PC-3 (cell line): ENCODE results near the gene TMEM187. TPM values are rescaled to one million over a fixed set of nuclear protein-coding genes. Genes with fewer than 3 reads are reported as not detected.

Experiments used
- ATAC-seq: fragments of 200-7000 bp; cut with Tn5 transposase; 2 replicates; pipeline ENCODE4 v1.9.1; 2020; ENCODE audit warnings: mild to moderate bottlenecking, moderate library complexity
- BruUV-seq: library from RNA; stranded (reverse); fragments of 400-500 nt; replicated peaks from 2 replicates; lab custom pipeline; 2021; lab: Mats Ljungman, UMichigan
- CTCF ChIA-PET: fragments of 300-600 bp; sonication (Branson Sonifier 250); formaldehyde crosslinking; loops from one replicate; lab custom pipeline; 2022; ENCODE audit warnings: antibody characterized with exemption; lab: Charles Lee
- POLR2A ChIA-PET: fragments of 300-600 bp; sonication (Branson Sonifier 250); formaldehyde crosslinking; loops from one replicate; lab custom pipeline; 2022; ENCODE audit warnings: antibody characterized with exemption; ENCODE audit not compliant: unreplicated experiment; lab: Charles Lee
- DNase-seq: peaks from one replicate; pipeline ENCODE4 v3.0.0-alpha.2; 2015
- H2AFZ ChIP-seq: fragments of 300-600 bp; sonication (generic); 2 replicates; pipeline ENCODE4 v1.6.0; 2016; ENCODE audit warnings: antibody characterized with exemption, low read length
- H3F3A ChIP-seq: fragments of 300-600 bp; sonication (generic); one replicate; pipeline ENCODE4 v1.6.0; 2017; ENCODE audit warnings: antibody characterized with exemption, low read length, control low read depth, mild to moderate bottlenecking; ENCODE audit not compliant: unreplicated experiment
- H3K27ac ChIP-seq: fragments of 300-600 bp; sonication (generic); 2 replicates; pipeline ENCODE4 v1.5.1; 2016; ENCODE audit warnings: mild to moderate bottlenecking, low read length
- H3K27me3 ChIP-seq: fragments of 300-600 bp; sonication (generic); 2 replicates; pipeline ENCODE4 v1.6.1; 2016; ENCODE audit warnings: low read length, mixed read lengths
- H3K36me3 ChIP-seq: fragments of 300-600 bp; sonication (generic); 2 replicates; pipeline ENCODE4 v1.6.1; 2016; ENCODE audit warnings: low read depth, mixed run types, low read length, mixed read lengths
- H3K4me1 ChIP-seq: fragments of 300-600 bp; sonication (generic); 2 replicates; pipeline ENCODE4 v1.5.1; 2016; ENCODE audit warnings: low read length; ENCODE audit not compliant: insufficient read depth
- H3K4me2 ChIP-seq: fragments of 300-600 bp; sonication (generic); 2 replicates; pipeline ENCODE4 v1.6.0; 2016; ENCODE audit warnings: low read length
- H3K4me3 ChIP-seq: fragments of 300-600 bp; sonication (generic); 2 replicates; pipeline ENCODE4 v1.5.1; 2016; ENCODE audit warnings: mild to moderate bottlenecking, low read length, mixed read lengths
- H3K79me2 ChIP-seq: fragments of 300-600 bp; sonication (generic); 2 replicates; pipeline ENCODE4 v1.6.1; 2017; ENCODE audit warnings: low read length, mixed read lengths
- H3K9ac ChIP-seq: fragments of 300-600 bp; sonication (generic); 2 replicates; pipeline ENCODE4 v1.6.0; 2016; ENCODE audit warnings: mild to moderate bottlenecking, low read length
- H3K9me2 ChIP-seq: fragments of 300-600 bp; sonication (generic); replicated peaks from 2 replicates; pipeline ENCODE4 v1.6.1; 2016; ENCODE audit warnings: mixed run types, low read length, mixed read lengths
- H3K9me3 ChIP-seq: fragments of 300-600 bp; sonication (generic); 2 replicates; pipeline ENCODE4 v1.6.1; 2016; ENCODE audit warnings: low read length, mixed read lengths
- H4K20me1 ChIP-seq: fragments of 300-600 bp; sonication (generic); 2 replicates; pipeline ENCODE4 v1.6.1; 2016; ENCODE audit warnings: low read length, mixed read lengths
- CTCF ChIP-seq: fragments of 300-600 bp; sonication (generic); conservative IDR thresholded peaks from 2 replicates; pipeline ENCODE4 v1.5.1; 2017; ENCODE audit warnings: antibody characterized with exemption, low read depth, mild to moderate bottlenecking, low read length
- EZH2 ChIP-seq: fragments of 300-600 bp; sonication (generic); IDR thresholded peaks from one replicate; pipeline ENCODE4 v1.6.1; 2017; ENCODE audit warnings: antibody characterized with exemption, mild to moderate bottlenecking, low read length; ENCODE audit not compliant: unreplicated experiment
- EZH2phosphoT487 ChIP-seq: fragments of 300-600 bp; sonication (generic); IDR thresholded peaks from 2 replicates; pipeline ENCODE4 v1.6.1; 2018; ENCODE audit warnings: mild to moderate bottlenecking, antibody characterized with exemption, low read length, borderline replicate concordance
- intact Hi-C: fragments of 100-400 bp; cut with micrococcal nuclease; formaldehyde crosslinking; loops from 2 replicates; pipeline ENCODE4 v1.9.0; 2023
- total RNA-seq: library from RNA; depleted of rRNA; stranded (reverse); fragments of >200 nt; gene quantifications from 2 replicates; pipeline ENCODE4 v1.2.3, GENCODE V29; 2014

The TMEM187 gene
- total RNA-seq, 1 experiment from 2014 or later = 10.6 TPM

GRCh38 chrX:153955228-153955732, 17.3 kb upstream of the TMEM187 start:
- H3K4me1 ChIP-seq = no peaks in the 10 kb centered on the region
- H3K9ac ChIP-seq = no peak overlapping the region
- H3K4me2 ChIP-seq = no peak overlapping the region
- H3K9me2 ChIP-seq = no peaks in the 10 kb centered on the region
- intact Hi-C loops = no loop called here
- CTCF ChIA-PET = no interaction called here
- no peaks in the 10 kb centered on the region for H3K79me2 ChIP-seq
- no peaks in the 10 kb centered on the region for H4K20me1 ChIP-seq
- BruUV-seq = no TSS peak
- no peak overlapping the region for H3K4me3 ChIP-seq
- H3F3A ChIP-seq = no peaks in the 10 kb centered on the region
- peaks cover 44% of the 10 kb centered on the region for H3K36me3 ChIP-seq
- H3K9me3 ChIP-seq = no peaks in the 10 kb centered on the region
- DNase-seq (no peak), ATAC-seq (peak; percentile 15; the same call in 1 of the 2 replicates)
- TF ChIP-seq EZH2phosphoT487 = no peak
- TF ChIP-seq EZH2 = no peak
- no peak for TF ChIP-seq CTCF
- no peak overlapping the region for H3K27ac ChIP-seq
- H2AFZ ChIP-seq = no peak overlapping the region
- no peaks in the 10 kb centered on the region for H3K27me3 ChIP-seq
- POLR2A ChIA-PET = no interaction called here

DNA sequence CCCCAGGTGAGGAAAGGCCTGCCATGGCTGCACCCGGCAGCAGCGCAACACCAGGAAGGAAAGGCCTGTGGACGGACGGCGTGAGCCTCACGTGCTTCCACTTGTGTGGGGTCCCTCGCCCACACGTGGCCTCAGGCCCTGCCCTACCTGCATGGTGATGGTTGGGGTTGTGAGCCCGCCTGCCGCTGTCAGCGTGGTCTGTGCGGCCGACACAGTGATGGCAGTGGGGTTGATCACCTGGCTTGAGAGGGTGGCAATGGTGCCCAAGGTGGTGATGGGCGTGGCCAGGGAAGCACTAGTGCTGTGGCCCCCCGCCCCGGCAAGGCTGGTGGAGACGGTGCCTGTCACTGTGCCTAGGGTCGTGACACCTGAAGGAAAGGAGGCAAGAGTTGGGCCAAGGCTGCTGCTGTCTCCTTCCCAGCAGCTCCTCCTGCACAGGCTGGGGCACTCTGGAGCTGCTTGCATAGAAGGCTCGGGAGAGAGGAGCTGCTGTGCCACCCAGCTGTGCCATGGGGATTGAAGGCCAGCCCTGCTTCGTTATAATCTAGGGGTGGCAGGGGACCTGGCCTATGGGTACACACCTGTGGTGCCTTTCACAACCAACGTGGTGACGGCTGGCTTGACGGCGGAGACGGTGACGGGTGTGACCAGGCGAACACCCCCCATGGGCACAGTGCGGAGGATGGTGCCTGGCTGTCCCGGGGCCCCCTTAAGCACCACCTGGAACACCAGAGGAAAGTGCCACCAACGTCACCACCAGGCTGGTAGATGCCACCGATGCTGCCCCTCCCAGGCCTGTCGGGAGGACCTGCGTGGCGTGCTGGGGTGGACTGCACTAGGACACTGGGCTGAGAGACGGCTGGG, 16.3 kb upstream of the TMEM187 start:
- H3K27ac ChIP-seq = no peak overlapping the region
- no peak overlapping the region for H3K9ac ChIP-seq
- POLR2A ChIA-PET = no interaction called here
- ATAC-seq (no peak), DNase-seq (no peak)
- H3K9me3 ChIP-seq = no peaks in the 10 kb centered on the region
- H3K4me2 ChIP-seq = no peak overlapping the region
- no peaks in the 10 kb centered on the region for H3K9me2 ChIP-seq
- no peaks in the 10 kb centered on the region for H3K4me1 ChIP-seq
- CTCF ChIA-PET = no interaction called here
- BruUV-seq = no TSS peak
- intact Hi-C loops = no loop called here
- no peak overlapping the region for H3K4me3 ChIP-seq
- no peaks in the 10 kb centered on the region for H3F3A ChIP-seq
- TF ChIP-seq CTCF (no peak), EZH2phosphoT487 (no peak), EZH2 (no peak)
- no peaks in the 10 kb centered on the region for H3K27me3 ChIP-seq
- peaks cover 42% of the 10 kb centered on the region for H3K36me3 ChIP-seq
- no peaks in the 10 kb centered on the region for H3K79me2 ChIP-seq
- H4K20me1 ChIP-seq = no peaks in the 10 kb centered on the region
- H2AFZ ChIP-seq = no peak overlapping the region

GRCh38 chrX:153957224-153957623, 15.3 kb upstream of the TMEM187 start:
- Histone ChIP-seq H3K9me2 (no peaks in the 10 kb centered on the region), H3K27ac (no peak overlapping the region), H3F3A (no peaks in the 10 kb centered on the region), H3K4me1 (no peaks in the 10 kb centered on the region), H3K27me3 (no peaks in the 10 kb centered on the region), H3K9ac (no peak overlapping the region), H3K79me2 (no peaks in the 10 kb centered on the region), H2AFZ (no peak overlapping the region), H3K4me3 (no peak overlapping the region), H3K9me3 (no peaks in the 10 kb centered on the region), H4K20me1 (no peaks in the 10 kb centered on the region), H3K36me3 (peaks cover 45% of the 10 kb centered on the region), H3K4me2 (no peak overlapping the region)
- DNase-seq (no peak), ATAC-seq (no peak)
- ChIA-PET POLR2A (no interaction called here), CTCF (no interaction called here)
- BruUV-seq = TSS peak; percentile 6
- intact Hi-C loops = no loop called here
- TF ChIP-seq EZH2phosphoT487 = no peak
- no peak for TF ChIP-seq CTCF
- TF ChIP-seq EZH2 = no peak
